IMR-90 (cell line): ENCODE results near the gene SETD3. TPM values are rescaled to one million over a fixed set of nuclear protein-coding genes. Genes with fewer than 3 reads are reported as not detected.

ENCODE experiments used
- CHD1 ChIP-seq: IDR thresholded peaks from 2 replicates; pipeline ENCODE4 v1.6.1; 2012; ENCODE audit warnings: low read depth, low read length, improper control_type of control experiment
- CTCF ChIP-seq: conservative IDR thresholded peaks from 2 replicates; pipeline ENCODE4 v1.5.1; 2012; ENCODE audit warnings: mild to moderate bottlenecking, low read depth, low read length, improper control_type of control experiment
- MXI1 ChIP-seq: IDR thresholded peaks from 2 replicates; pipeline ENCODE4 v1.6.1; 2012; ENCODE audit warnings: low read depth, mild to moderate bottlenecking, low read length, moderate library complexity, borderline replicate concordance
- NFE2L2 ChIP-seq: fragments of 150-350 bp; IDR thresholded peaks from 2 replicates; pipeline ENCODE4 v1.6.1; 2016; ENCODE audit warnings: low read depth, mild to moderate bottlenecking, low read length
- RCOR1 ChIP-seq: IDR thresholded peaks from 2 replicates; pipeline ENCODE4 v1.6.1; 2012; ENCODE audit warnings: mild to moderate bottlenecking, low read length, improper control_type of control experiment; ENCODE audit not compliant: insufficient replicate concordance
- polyA plus RNA-seq, 3 experiments: library from polyadenylated mRNA; depleted of rRNA; stranded (reverse); fragments of >200 nt; gene quantifications; 2 replicates each; pipeline ENCODE4 v1.2.3, GENCODE V29; 2012; ENCODE audit warnings: low replicate concordance in 1 of 3
- total RNA-seq: library from RNA; depleted of rRNA; stranded (reverse); fragments of >200 nt; gene quantifications from 2 replicates; pipeline ENCODE4 v1.2.3, GENCODE V29; 2012

The SETD3 gene
- total and polyA plus RNA-seq, 2 of the 4 experiments (the other 2 are of a cell fraction), result 18.8 to 31.9 TPM

- TF ChIP-seq CTCF (peak; percentile 44), NFE2L2 (no peak), CHD1 (no peak), MXI1 (peak; percentile 26; the same call in 1 of the 2 replicates), RCOR1 (no peak)
Observed at GRCh38 chr14:99522457-99522891, 41.8 kb upstream of the SETD3 start (continued).
